NCI-H1694 treated with DMSO at 0.1 percent for 48 hours (cell line): ENCODE measurements around the gene CUEDC2.
A peak's percentile ranks its signal among the peaks of the same experiment; 100 is the strongest.

Experiments used
- DNase-seq: peaks from one replicate; lab custom pipeline; 2025; lab: John Stamatoyannopoulos, UW

CUEDC2 gene

GRCh38 chr10:102424916-102425315 is 7.5 kb downstream of the CUEDC2 start:
- DNase-seq: no peak

DNA sequence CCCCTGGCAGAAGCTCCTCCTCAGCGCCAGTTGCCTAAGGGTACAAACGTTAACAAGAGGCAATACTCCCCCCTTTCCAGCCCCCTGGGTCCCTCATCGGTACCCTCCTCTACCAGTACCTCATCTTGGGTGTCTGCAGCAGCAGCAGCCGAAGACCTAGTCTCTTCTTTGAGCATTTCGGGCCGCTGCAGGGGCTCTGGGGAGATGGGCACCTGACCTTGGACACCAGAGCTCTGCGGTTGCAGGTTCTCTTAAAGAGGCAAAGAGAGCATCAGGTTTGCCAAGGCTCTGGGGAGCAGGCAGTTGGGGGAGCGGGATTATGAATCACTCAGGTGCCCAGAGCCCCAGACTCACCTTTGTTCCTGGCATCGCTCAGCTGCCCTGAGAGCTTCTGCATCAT is 8.2 kb downstream of the CUEDC2 start:
- DNase-seq: no peak

DNA sequence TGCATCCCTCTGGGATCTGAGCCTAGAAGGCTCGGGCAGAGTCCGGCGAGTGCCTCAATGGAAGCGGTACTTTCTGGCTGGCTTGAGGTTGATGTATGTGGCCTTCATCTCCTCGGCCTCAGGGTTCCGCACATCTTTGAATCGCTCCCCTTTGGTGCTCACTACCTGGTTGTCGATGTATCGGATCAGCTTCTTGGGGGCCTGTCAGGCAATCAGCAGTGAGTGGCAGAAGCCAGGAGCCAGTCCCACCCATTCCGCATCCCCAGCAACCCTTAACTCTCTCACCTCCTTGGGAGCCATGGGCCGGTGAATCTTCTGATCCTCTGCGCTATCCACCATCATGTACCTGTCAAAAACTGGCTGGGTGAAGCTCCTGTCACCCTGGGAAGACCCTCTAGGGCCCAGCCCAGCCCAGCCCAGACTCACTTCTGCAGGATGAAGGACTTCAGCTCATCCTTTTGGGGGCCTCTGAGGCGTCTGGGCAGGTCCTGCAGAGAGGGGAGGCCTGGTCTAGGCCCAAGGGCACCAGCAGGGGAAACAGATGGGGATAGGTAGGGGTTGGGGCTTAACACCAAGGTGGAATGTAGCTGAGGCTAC is 8.9 kb downstream of the CUEDC2 start:
- no peak for DNase-seq

GRCh38 chr10:102422545-102423129 is 9.7 kb downstream of the CUEDC2 start:
- DNase-seq: no peak

GRCh38 chr10:102421757-102422512 is 10.4 kb downstream of the CUEDC2 start:
- no peak for DNase-seq

DNA sequence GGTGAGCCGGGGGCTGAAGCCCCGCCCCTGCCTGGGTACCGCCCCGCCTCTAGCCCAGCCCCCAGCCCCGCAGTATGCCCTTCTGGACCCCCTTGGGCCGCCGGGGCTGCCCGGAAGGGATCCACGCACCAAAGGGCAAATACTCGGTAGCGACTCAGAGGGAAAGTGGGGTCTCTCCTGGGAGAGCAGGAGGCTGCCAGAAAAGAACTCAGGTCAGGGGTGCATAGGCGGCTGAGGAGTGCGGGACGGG is 10.9 kb downstream of the CUEDC2 start:
- no peak for DNase-seq

DNA sequence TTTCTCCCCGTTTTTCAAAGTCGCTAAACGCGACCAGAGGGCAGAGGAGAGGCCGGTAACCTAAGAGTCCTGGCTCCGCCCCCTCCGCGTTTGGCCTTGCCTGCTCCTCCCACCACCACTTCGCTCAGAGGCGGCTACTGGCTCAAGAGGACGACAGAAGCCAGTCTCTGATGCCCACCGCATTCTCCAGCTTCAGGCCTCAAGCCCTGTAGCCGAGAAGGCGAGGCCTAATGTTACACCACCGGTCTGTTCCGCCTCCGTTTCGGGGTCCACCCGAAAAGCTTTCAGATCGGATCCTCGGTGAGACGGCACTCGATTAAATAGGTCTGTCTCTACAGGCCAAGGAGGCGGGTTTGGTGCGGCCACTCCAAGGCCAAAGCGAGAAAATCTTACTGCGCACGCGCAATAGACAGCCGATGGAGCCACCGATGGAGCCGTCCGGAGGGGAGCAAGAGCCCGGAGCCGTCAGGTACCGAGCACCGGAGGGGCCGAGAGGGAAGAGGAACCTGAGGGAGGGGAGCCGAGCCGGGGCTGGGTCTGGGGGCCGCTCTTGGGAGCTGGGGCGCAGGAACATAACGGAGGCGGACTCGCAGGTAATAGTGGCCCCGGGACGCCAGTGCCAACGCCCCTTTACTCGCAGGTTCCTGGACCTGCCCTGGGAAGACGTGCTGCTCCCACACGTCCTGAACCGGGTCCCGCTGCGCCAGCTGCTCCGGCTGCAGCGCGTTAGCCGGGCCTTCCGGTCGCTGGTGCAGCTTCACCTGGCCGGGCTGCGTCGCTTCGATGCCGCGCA is 11.5 kb downstream of the CUEDC2 start, which contains the start of gene FBXL15:
TSS of gene FBXL15 (plus strand) at position 123 of the 793 bp plus-strand sequence. CDS start at position 417, 294 bp downstream.
- peak; percentile 91 for DNase-seq

GRCh38 chr10:102420181-102420713 is 12.1 kb downstream of the CUEDC2 start:
- no peak for DNase-seq

DNA sequence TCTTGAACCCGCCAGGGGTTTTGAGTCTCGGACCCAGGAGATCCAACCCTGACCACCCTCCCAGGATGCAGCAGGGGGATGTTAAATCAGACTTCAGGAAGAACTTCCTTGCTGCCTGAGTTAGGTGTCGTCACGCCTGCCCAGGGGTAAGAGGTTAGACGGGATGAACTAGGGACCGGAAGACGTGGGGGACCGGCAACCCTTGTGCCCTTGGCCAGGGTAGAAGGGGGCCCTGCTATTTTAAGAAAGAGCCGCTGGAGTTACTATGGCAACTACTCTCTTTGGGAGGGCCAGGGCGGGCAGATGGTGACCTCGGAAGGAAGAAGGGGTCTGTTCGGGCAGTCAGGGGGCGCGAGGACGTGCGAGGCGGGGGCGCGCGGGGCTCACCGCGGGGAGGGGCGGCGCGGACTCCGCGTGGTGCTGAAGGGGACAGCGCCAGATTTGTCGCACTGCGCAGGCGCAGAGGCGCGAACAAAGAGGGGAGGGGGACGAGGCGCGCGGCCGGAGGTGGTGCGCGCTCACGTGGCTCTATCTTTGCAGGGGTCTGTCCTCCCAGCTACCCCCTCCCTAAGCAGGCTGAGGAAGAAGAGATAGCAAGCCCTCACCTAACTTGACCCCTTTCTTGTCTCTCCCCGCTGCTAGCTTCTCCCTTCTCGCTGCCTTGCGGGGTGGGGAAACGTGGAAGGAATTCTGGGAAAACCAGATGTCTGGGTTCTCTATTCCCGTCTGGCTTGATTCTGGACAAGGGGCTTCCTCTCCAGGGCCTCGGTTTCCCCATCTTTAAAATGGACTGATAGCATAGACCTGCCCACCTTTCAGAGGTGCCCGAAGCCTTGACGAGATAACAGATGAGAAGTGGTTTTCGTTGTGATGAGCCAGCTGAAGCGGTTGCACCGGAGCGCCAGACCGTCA is 12.8 kb downstream of the CUEDC2 start:
- DNase-seq: peak; percentile 69

DNA sequence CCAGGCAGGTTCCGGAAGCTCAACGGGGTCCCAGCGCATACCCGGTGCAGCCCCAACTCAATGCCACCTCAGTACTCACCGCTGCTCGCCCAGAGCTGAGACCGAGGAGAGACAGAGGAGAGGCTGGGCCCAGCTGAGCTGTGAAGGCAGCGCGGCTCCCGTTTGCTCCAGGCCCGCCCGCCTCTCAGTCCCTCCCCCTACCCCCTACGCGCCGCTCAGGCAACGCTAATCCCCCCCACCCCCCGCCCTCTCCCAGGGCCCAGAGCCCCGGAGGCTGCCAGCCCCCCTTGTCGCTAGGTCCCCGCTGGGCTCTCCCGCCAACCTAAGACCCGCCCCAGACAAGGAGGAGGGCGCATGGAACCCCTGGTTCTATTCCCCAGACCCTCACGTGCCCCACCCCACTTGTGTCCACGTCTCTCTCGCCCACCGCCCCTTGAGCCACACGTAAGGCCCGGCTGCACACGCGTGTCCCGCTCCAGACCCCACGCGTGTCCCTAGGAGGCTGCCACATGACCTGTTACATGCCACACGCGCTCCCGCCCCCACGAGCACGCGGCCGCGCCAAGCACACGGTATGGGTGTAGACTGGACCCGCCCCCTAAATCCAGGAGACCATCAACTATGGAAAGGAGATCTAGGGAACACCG is 13.6 kb downstream of the CUEDC2 start, which contains the start of gene PSD:
TSS of gene PSD (minus strand) at position 164 of the 647 bp plus-strand sequence. CDS start 1,747 bp downstream, outside the sequence.
- DNase-seq: peak; percentile 77

- no peak for DNase-seq
Observed at GRCh38 chr10:102416695-102417094, 15.7 kb downstream of the CUEDC2 start.

DNA sequence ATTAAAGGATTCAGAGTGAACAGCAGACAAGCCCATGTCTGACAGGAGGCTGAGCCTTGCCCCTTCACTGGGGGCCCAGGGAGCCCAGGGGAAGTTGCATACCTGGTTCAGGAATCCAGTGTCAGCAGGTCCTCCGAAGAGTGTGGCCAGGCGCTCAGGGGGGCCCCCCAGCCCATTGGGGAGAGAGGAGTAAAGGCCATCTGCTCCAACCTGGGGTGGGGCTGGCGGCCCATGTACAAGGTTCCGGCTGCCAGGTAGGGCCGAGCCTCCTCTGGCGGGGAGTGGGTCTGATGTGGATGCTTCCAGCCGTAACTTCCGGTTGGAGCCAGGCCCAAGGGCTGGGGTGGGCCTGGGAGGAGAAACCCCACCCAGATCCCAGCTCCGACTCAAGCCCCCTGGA is 16.1 kb downstream of the CUEDC2 start:
- no peak for DNase-seq

GRCh38 chr10:102414749-102415148 is 17.6 kb downstream of the CUEDC2 start:
- no peak for DNase-seq

DNA sequence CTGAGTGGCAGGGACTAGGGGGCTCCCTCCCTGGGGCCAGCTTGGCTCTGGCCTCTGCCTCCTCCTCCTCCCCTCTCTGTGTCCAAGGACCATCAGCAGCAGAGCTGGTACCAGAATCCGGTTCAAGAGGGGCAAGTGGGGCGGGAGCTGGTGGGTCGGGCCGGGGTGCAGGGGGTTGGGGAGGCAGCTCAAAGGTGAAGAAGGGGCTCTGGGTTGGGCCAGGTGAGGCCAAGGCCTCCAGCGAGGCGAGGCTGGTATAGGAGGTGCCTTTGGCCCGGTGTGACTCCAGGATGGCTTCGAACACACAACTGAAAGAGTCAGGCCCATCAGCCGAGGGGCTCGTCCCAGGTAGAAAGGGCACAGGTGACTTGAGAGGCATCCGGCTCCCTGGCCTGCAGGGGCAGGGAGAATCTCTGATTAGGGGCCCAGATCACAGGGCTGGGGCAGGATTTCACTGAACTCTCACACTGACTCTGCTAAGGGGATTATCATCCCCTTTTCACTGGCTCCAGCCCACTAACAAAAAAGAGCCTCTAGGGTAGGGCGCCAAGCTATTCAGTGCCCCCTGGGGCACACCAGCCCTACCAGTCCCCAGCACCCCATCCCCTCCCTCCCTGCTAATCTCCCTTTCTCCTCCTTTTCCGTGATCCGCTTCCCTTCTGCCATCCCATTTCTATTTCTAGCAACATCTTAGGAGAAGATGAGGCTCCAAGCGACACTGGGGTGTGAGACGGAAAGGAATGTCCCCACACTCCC is 18.4 kb downstream of the CUEDC2 start:
- no peak for DNase-seq

DNA sequence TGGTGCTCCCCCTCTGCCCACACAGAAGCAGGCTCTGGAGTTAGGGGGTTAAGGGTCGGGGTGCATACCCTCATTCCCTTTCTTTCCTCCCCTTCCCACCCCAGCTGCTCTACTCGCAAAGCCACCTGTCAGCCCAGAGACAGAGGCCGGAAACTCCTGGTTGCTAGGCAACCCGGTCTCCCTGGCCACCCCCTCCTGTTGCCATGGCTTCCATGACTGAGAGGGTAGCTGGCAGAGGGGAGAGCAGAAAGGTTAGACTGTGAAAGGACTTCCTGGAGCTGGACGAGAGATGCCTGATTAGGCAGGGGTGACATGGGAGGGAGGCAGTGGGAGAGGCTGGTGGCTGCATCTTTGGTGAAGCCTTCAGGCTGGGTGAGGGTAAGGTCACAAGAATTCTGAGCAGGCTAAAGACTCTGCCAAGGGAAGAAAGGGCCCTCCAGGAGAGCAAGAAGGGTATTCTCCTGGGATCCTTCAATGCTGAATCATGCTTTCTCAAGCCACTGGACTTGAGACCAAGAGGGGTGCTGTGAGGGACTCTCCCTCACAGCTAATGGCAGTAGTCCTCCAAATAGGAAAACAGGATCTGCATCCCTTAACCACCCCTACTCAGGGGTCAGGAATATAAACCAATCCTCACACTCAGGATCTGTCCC is 19.2 kb downstream of the CUEDC2 start:
- peak; percentile 46 for DNase-seq

DNA sequence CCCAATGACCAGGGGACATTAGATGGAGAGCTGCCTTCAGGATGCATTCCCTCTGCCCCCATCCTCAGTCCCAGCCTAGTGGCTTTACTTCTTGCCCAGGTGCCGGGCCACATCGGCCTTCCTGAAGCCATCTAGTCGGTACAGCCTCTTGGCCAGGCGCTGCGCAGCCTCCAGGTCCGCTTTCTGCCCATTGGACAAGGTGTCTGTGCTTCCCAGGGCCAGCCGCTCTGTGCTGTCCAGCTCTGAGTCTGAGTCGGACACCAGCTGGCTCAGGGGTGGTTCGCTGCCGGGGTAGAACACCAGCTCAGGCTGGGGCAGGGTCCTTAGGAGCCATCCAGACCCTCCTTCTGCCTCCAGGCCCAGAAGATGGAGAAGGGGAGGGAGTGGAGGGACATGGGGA is 20.1 kb downstream of the CUEDC2 start:
- DNase-seq: no peak

GRCh38 chr10:102411341-102412255 is 20.8 kb downstream of the CUEDC2 start:
- no peak for DNase-seq

DNA sequence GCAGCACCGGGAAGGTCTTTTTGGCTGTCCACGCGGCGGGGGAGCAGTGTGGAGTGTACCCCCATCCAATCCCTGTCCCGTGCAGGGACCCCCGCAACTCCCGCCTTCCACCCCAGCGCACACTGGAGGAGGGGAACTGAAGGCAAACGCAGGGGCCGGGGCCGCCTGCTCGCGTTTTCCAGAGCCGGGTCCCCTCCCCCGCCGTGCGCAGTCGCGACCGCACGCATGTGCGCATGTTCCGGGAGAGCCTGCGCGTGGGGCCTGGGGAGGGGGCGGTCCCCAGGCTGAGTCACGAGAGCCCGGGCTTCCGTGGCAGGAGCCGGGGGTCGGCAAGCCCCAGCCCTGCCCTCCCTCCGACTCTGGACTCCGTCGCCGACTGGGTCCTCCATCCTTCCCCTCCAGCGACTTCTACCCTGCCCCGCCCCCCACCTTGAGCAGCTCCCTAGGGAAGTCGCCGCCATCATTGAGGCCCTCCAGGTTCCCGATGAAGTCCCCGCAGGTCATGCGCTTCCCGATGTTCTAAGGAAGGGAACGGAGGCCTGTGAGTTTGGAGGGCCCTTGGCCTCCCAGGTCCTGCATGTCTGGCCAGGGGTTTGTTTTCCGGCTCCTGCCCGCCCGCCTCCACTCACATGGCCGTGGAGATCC is 21.8 kb downstream of the CUEDC2 start:
- DNase-seq: no peak
